HepG2 (cell line): ENCODE results near the gene TPD52L2. TPM values are rescaled to one million over a fixed set of nuclear protein-coding genes. Genes with fewer than 3 reads are reported as not detected.

Experiments
- CHCHD3 ChIP-seq: sonication (generic); formaldehyde crosslinking; IDR thresholded peaks from 2 replicates; pipeline ENCODE4 v1.8.0; 2022; ENCODE audit warnings: mild to moderate bottlenecking, missing genetic modification reagents, moderate library complexity
- ELF3 ChIP-seq: IDR thresholded peaks from 2 replicates; pipeline ENCODE4 v1.6.1; 2016; ENCODE audit warnings: missing genetic modification reagents, missing compliant biosample characterization
- GABPB1 ChIP-seq: IDR thresholded peaks from 2 replicates; pipeline ENCODE4 v1.6.1; 2016; ENCODE audit warnings: mild to moderate bottlenecking, missing genetic modification reagents, moderate library complexity, missing compliant biosample characterization
- HMG20A ChIP-seq: IDR thresholded peaks from 2 replicates; pipeline ENCODE4 v1.6.1; 2016; ENCODE audit warnings: borderline replicate concordance
- HMG20B ChIP-seq: conservative IDR thresholded peaks from 2 replicates; pipeline ENCODE4 v1.6.1; 2016; ENCODE audit warnings: missing genetic modification reagents, missing compliant biosample characterization
- IRF1 ChIP-seq: sonication (generic); formaldehyde crosslinking; IDR thresholded peaks from 2 replicates; pipeline ENCODE4 v1.4.0; 2020; ENCODE audit warnings: low read depth, mild to moderate bottlenecking, missing genetic modification reagents
- KLF9 ChIP-seq: IDR thresholded peaks from 2 replicates; pipeline ENCODE4 v1.6.1; 2016; ENCODE audit warnings: low read depth
- MAFF ChIP-seq: IDR thresholded peaks from 2 replicates; pipeline ENCODE4 v1.6.1; 2011; ENCODE audit warnings: low read depth, low read length, improper control_type of control experiment
- MTF2 ChIP-seq: sonication (generic); formaldehyde crosslinking; IDR thresholded peaks from 2 replicates; pipeline ENCODE4 v1.5.0; 2020; ENCODE audit warnings: missing genetic modification reagents, borderline replicate concordance
- MYNN ChIP-seq: sonication (generic); formaldehyde crosslinking; IDR thresholded peaks from 2 replicates; pipeline ENCODE4 v1.4.0; 2020; ENCODE audit warnings: mild to moderate bottlenecking, low read depth, missing genetic modification reagents
- NFE2L2 ChIP-seq: fragments of 150-350 bp; IDR thresholded peaks from 2 replicates; pipeline ENCODE4 v1.6.1; 2014; ENCODE audit warnings: low read length
- NKX3-1 ChIP-seq: sonication (generic); formaldehyde crosslinking; IDR thresholded peaks from 2 replicates; pipeline ENCODE4 v1.5.0; 2020; ENCODE audit warnings: missing genetic modification reagents
- NR2F1 ChIP-seq, 2 experiments: fragments of 450-650 bp in 1 of 2; formaldehyde crosslinking in 1 of 2; IDR thresholded peaks; 2 replicates each; pipeline versions ENCODE4 v1.5.0 to v1.6.1; 2016 to 2020; ENCODE audit warnings: mild to moderate bottlenecking in 1 of 2, missing compliant biosample characterization in 1 of 2, missing genetic modification reagents in 1 of 2, moderate library complexity in 1 of 2
- PAWR ChIP-seq: sonication (generic); formaldehyde crosslinking; IDR thresholded peaks from 2 replicates; pipeline ENCODE4 v1.4.0; 2020; ENCODE audit warnings: missing genetic modification reagents, mild to moderate bottlenecking, borderline replicate concordance
- RARG ChIP-seq: sonication (generic); formaldehyde crosslinking; IDR thresholded peaks from 2 replicates; pipeline ENCODE4 v1.4.0; 2020; ENCODE audit warnings: low read depth, mild to moderate bottlenecking, missing genetic modification reagents
- SAFB2 ChIP-seq: sonication (generic); formaldehyde crosslinking; IDR thresholded peaks from 2 replicates; pipeline ENCODE4 v1.5.1; 2020; ENCODE audit warnings: missing genetic modification reagents, low read depth, mild to moderate bottlenecking, borderline replicate concordance
- SNAPC4 ChIP-seq: sonication (generic); formaldehyde crosslinking; IDR thresholded peaks from 2 replicates; pipeline ENCODE4 v1.4.0; 2020; ENCODE audit warnings: mild to moderate bottlenecking, missing genetic modification reagents
- TP53 ChIP-seq: sonication (generic); formaldehyde crosslinking; conservative IDR thresholded peaks from 2 replicates; pipeline ENCODE4 v1.4.0; 2020; ENCODE audit warnings: missing genetic modification reagents
- ZBTB26 ChIP-seq: IDR thresholded peaks from 2 replicates; pipeline ENCODE4 v1.6.1; 2016; ENCODE audit warnings: missing compliant biosample characterization, missing genetic modification reagents, borderline replicate concordance
- ZMYM2 ChIP-seq: sonication (generic); formaldehyde crosslinking; IDR thresholded peaks from 2 replicates; pipeline ENCODE4 v1.8.0; 2022; ENCODE audit warnings: mild to moderate bottlenecking, missing genetic modification reagents
- ZNF225 ChIP-seq: sonication (generic); formaldehyde crosslinking; IDR thresholded peaks from 2 replicates; pipeline ENCODE4 v1.4.0; 2020; ENCODE audit warnings: mild to moderate bottlenecking, missing genetic modification reagents
- ZNF235 ChIP-seq: sonication (generic); formaldehyde crosslinking; IDR thresholded peaks from 2 replicates; pipeline ENCODE4 v1.8.1; 2023; ENCODE audit warnings: mild to moderate bottlenecking, missing genetic modification reagents, borderline replicate concordance
- ZNF264 ChIP-seq: sonication (generic); formaldehyde crosslinking; IDR thresholded peaks from 2 replicates; pipeline ENCODE4 v1.4.0; 2020; ENCODE audit warnings: missing genetic modification reagents
- ZNF558 ChIP-seq: sonication (generic); formaldehyde crosslinking; IDR thresholded peaks from 2 replicates; pipeline ENCODE4 v1.9.0; 2022; ENCODE audit warnings: mild to moderate bottlenecking, missing genetic modification reagents, borderline replicate concordance
- ZNF749 ChIP-seq: sonication (generic); formaldehyde crosslinking; IDR thresholded peaks from 2 replicates; pipeline ENCODE4 v1.8.0; 2022; ENCODE audit warnings: mild to moderate bottlenecking, missing genetic modification reagents, moderate library complexity, borderline replicate concordance
- polyA plus RNA-seq, 8 experiments: library from polyadenylated mRNA; depleted of rRNA in 3 of 8; stranded (reverse) in 7 of 8; unstranded in 1 of 8; fragments of >200 nt; fragmentation: Illumina TruSeq in 4 of 8; extraction: Trizol in 4 of 8; gene quantifications; 2 replicates each; pipeline versions ENCODE4 v1.2.1 to v1.2.3, GENCODE V29; 2011 to 2016; ENCODE audit warnings: low read depth in 4 of 8, missing spikeins in 1 of 8, mixed read lengths in 1 of 8; ENCODE audit not compliant: insufficient read depth in 1 of 8
- total RNA-seq, 5 experiments: library from RNA; depleted of rRNA; stranded (reverse); fragments of >200 nt; fragmentation: Illumina TruSeq; extraction: Trizol; gene quantifications; 2 replicates each; pipeline ENCODE4 v1.2.3, GENCODE V29; 2016; ENCODE audit warnings: low read depth in 1 of 5

TPD52L2 gene
- total and polyA plus RNA-seq, 2 of the 13 experiments (the other 11 are each of a cell fraction or from before 2014, with no cell fraction given): 156 to 184 TPM

GRCh38 chr20:63833776-63834490 lies 31.1 kb upstream of the TPD52L2 start (continued):
- 0 out of 2 replicates have a peak, but pooled peaks have one; percentile 26 for TF ChIP-seq ZNF235
- TF ChIP-seq ZMYM2 (CRISPR knock-in tag): no peak
- no peak for TF ChIP-seq MTF2
- TF ChIP-seq HMG20A: no peak
- no peak for TF ChIP-seq NR2F1 (CRISPR knock-in tag; IDR thresholded peaks at IDR 0.05)
- TF ChIP-seq ZNF558 (CRISPR knock-in tag): no peak
- 0 out of 2 replicates have a peak, but pooled peaks have one; percentile 53 for TF ChIP-seq SAFB2 (CRISPR knock-in tag)
- no peak for TF ChIP-seq CHCHD3 (CRISPR knock-in tag)
- TF ChIP-seq TP53 (CRISPR knock-in tag): no peak
- 0 out of 2 replicates have a peak, but pooled peaks have one; percentile 48 for TF ChIP-seq IRF1 (CRISPR knock-in tag)
- no peak for TF ChIP-seq MAFF
- peak; percentile 42; the same call in 1 of the 2 replicates for TF ChIP-seq GABPB1 (CRISPR knock-in tag)
- no peak for TF ChIP-seq ZNF749 (CRISPR knock-in tag)
- no peak for TF ChIP-seq ELF3 (CRISPR knock-in tag)
- TF ChIP-seq SNAPC4 (CRISPR knock-in tag): no peak
- TF ChIP-seq ZNF264 (CRISPR knock-in tag): no peak
- no peak for TF ChIP-seq RARG (CRISPR knock-in tag)
- no peak for TF ChIP-seq MYNN (CRISPR knock-in tag)
- no peak for TF ChIP-seq NKX3-1 (CRISPR knock-in tag)
- no peak for TF ChIP-seq NFE2L2
- no peak for TF ChIP-seq HMG20B (CRISPR knock-in tag)
- no peak for TF ChIP-seq PAWR (CRISPR knock-in tag)
- TF ChIP-seq ZNF225: no peak
- TF ChIP-seq KLF9 (CRISPR knock-in tag): no peak
- no peak for TF ChIP-seq ZBTB26 (CRISPR knock-in tag)
